Cardiac muscle cell (in vitro differentiated cells and primary cell): ENCODE measurements around the gene DZIP1L. TPM values are rescaled to one million over a fixed set of nuclear protein-coding genes. Genes with fewer than 3 reads are reported as not detected.

ENCODE experiments used
- DNase-seq, 2 donors: peaks; one replicate each; pipeline versions ENCODE4 v3.0.0 to v3.0.0-alpha.2; 2010 to 2017; ENCODE audit warnings: low read depth in 1 of 2, low spot score in 1 of 2
- H3K27ac ChIP-seq: fragments of 200-600 bp; sonication (generic); 2 replicates; pipeline ENCODE4 v1.5.1; 2016
- H3K27me3 ChIP-seq: fragments of 200-600 bp; sonication (generic); 2 replicates; pipeline ENCODE4 v1.6.0; 2016; ENCODE audit warnings: control low read depth
- H3K36me3 ChIP-seq: fragments of 200-600 bp; sonication (generic); 2 replicates; pipeline ENCODE4 v1.5.1; 2016; ENCODE audit warnings: control low read depth
- H3K4me1 ChIP-seq: fragments of 200-600 bp; sonication (generic); 2 replicates; pipeline ENCODE4 v1.8.1; 2017; ENCODE audit warnings: low read depth, mild to moderate bottlenecking, mixed run types
- H3K4me3 ChIP-seq: fragments of 200-600 bp; sonication (generic); 2 replicates; pipeline ENCODE4 v1.5.1; 2016; ENCODE audit warnings: mild to moderate bottlenecking
- H3K9me3 ChIP-seq: fragments of 200-600 bp; sonication (generic); 2 replicates; pipeline ENCODE4 v1.5.1; 2017; ENCODE audit warnings: low read depth, mild to moderate bottlenecking, control low read depth
- CTCF ChIP-seq: IDR thresholded peaks from 2 replicates; pipeline ENCODE4 v1.5.1; 2012; ENCODE audit warnings: low read depth, mild to moderate bottlenecking, low read length
- polyA plus RNA-seq: library from polyadenylated mRNA; unstranded; fragments of >200 nt; fragmentation: Nextera tagmentation; extraction: Ambion mirVana; gene quantifications from 2 replicates; pipeline ENCODE4 v1.2.1, GENCODE V29; 2016
- total RNA-seq: library from RNA; depleted of rRNA; stranded (reverse); fragments of >200 nt; gene quantifications from 2 replicates; pipeline ENCODE4 v1.2.3, GENCODE V29; 2016

DZIP1L gene
- total and polyA plus RNA-seq, 2 experiments from 2014 or later, result 19.4 to 81.3 TPM

- Histone ChIP-seq H3K4me3 (no peak overlapping the region), H3K4me1 (peaks cover 7% of the 10 kb centered on the region), H3K9me3 (no peaks in the 10 kb centered on the region), H3K27ac (no peak overlapping the region), H3K36me3 (no peaks in the 10 kb centered on the region), H3K27me3 (no peaks in the 10 kb centered on the region)
- TF ChIP-seq CTCF, result no peak
- peak in 1 of 2 donors; percentile 24 for DNase-seq
These were observed 19.9 kb upstream of the DZIP1L start for GRCh38 chr3:138135146-138135832.

- peaks cover 7% of the 10 kb centered on the region for H3K4me1 ChIP-seq
These were observed 16.8 kb upstream of the DZIP1L start, which contains the start of gene A4GNT for GRCh38 chr3:138132239-138132638. Gene A4GNT, minus strand, starts transcription at chr3:138132390. Its CDS starts 1,134 bp downstream, at chr3:138131256.

GRCh38 chr3:138127636-138128365, 12.4 kb upstream of the DZIP1L start:
- Histone ChIP-seq H3K27me3 (no peaks in the 10 kb centered on the region), H3K27ac (no peak overlapping the region), H3K9me3 (no peaks in the 10 kb centered on the region), H3K4me3 (no peak overlapping the region), H3K36me3 (no peaks in the 10 kb centered on the region), H3K4me1 (no peaks in the 10 kb centered on the region)
- DNase-seq, result no peak
- no peak for TF ChIP-seq CTCF

More at GRCh38 chr3:138132239-138132638, 16.8 kb upstream of the DZIP1L start, which contains the start of gene A4GNT:
- no peak for TF ChIP-seq CTCF
- no peak for DNase-seq
- no peak within 1 kb of the TSS for H3K27ac ChIP-seq
- H3K36me3 ChIP-seq, result no peaks in the 10 kb centered on the region
- H3K9me3 ChIP-seq, result no peaks in the 10 kb centered on the region
- no peaks in the 10 kb centered on the region for H3K27me3 ChIP-seq
- H3K4me3 ChIP-seq, result no peak within 1 kb of the TSS

GRCh38 chr3:138125548-138126221, 10.3 kb upstream of the DZIP1L start:
- H3K27ac ChIP-seq, result peak overlapping the region; percentile 24
- peak; percentile 32 to 47 for DNase-seq
- no peak overlapping the region for H3K4me3 ChIP-seq
- no peaks in the 10 kb centered on the region for H3K36me3 ChIP-seq
- no peaks in the 10 kb centered on the region for H3K27me3 ChIP-seq
- no peaks in the 10 kb centered on the region for H3K9me3 ChIP-seq
- no peak for TF ChIP-seq CTCF
- H3K4me1 ChIP-seq, result no peaks in the 10 kb centered on the region

GRCh38 chr3:138124706-138125355, 9.4 kb upstream of the DZIP1L start:
- H3K36me3 ChIP-seq, result no peaks in the 10 kb centered on the region
- H3K27me3 ChIP-seq, result no peaks in the 10 kb centered on the region
- TF ChIP-seq CTCF, result no peak
- no peaks in the 10 kb centered on the region for H3K4me1 ChIP-seq
- H3K4me3 ChIP-seq, result no peak overlapping the region
- H3K27ac ChIP-seq, result no peak overlapping the region
- no peaks in the 10 kb centered on the region for H3K9me3 ChIP-seq
- peak in 1 of 2 donors; percentile 59 for DNase-seq
